Endothelial cell of umbilical vein (primary cell): ENCODE results near the gene FYB1. TPM values are rescaled to one million over a fixed set of nuclear protein-coding genes. Genes with fewer than 3 reads are reported as not detected.

Experiments
- BruUV-seq: library from RNA; stranded (reverse); fragments of 400-500 nt; replicated peaks from 2 replicates; lab custom pipeline; 2021; lab: Mats Ljungman, UMichigan
- CTCF ChIA-PET: fragments of 300-600, 350-600 bp; sonication (Branson Sonifier 250); formaldehyde crosslinking; loops from one replicate; lab custom pipeline; 2021; ENCODE audit warnings: antibody characterized with exemption, inconsistent platforms; lab: Charles Lee
- POLR2A ChIA-PET: fragments of 300-600, 350-600 bp; sonication (Branson Sonifier 250); formaldehyde crosslinking; loops from one replicate; lab custom pipeline; 2021; ENCODE audit warnings: antibody characterized with exemption, inconsistent platforms; lab: Charles Lee
- DNase-seq: peaks from one replicate; pipeline ENCODE4 v3.0.0-alpha.2; 2011; ENCODE audit warnings: low read depth, low spot score
- FAIRE-seq: peaks from 2 replicates; lab custom pipeline; 2011; peaks lifted over from hg19 to GRCh38; lab: Jason Lieb, UNC
- H2AFZ ChIP-seq: 2 replicates; pipeline ENCODE4 v1.6.0; 2012; ENCODE audit warnings: low read depth, low read length, control low read depth, inconsistent platforms
- H3K27ac ChIP-seq: 2 replicates; pipeline ENCODE4 v1.5.1; 2011; ENCODE audit warnings: low read depth, mild to moderate bottlenecking, control low read depth, low read length, moderate library complexity; ENCODE audit not compliant: insufficient read depth
- H3K27me3 ChIP-seq, 2 experiments: 2 replicates each; pipeline versions ENCODE4 v1.6.0 to v1.6.1; 2011; ENCODE audit warnings: low read length in 2 of 2, mixed read lengths in 1 of 2; ENCODE audit not compliant: control insufficient read depth in 2 of 2, insufficient read depth in 2 of 2
- H3K36me3 ChIP-seq, 2 experiments: 2 replicates in 1 of 2; 3 replicates in 1 of 2; pipeline ENCODE4 v1.5.1; 2011; ENCODE audit warnings: low read length in 2 of 2, mild to moderate bottlenecking in 1 of 2, moderate library complexity in 1 of 2; ENCODE audit not compliant: control insufficient read depth in 2 of 2, insufficient read depth in 2 of 2; ENCODE audit errors: extremely low read depth in 1 of 2
- H3K4me1 ChIP-seq: 3 replicates; pipeline ENCODE4 v1.5.1; 2011; ENCODE audit warnings: mild to moderate bottlenecking, low read length; ENCODE audit not compliant: control insufficient read depth, insufficient read depth; ENCODE audit errors: extremely low read depth
- H3K4me2 ChIP-seq: 2 replicates; pipeline ENCODE4 v1.6.1; 2011; ENCODE audit warnings: low read length, control low read depth, mixed read lengths; ENCODE audit not compliant: insufficient read depth
- H3K4me3 ChIP-seq, 3 experiments: fragments of 200-600 bp in 1 of 3; sonication (generic), shearing (Covaris generic) in 1 of 3; replicated peaks in 1 of 3; 2 replicates each; pipeline ENCODE4 v1.5.1; 2011 to 2016; ENCODE audit warnings: control low read depth in 3 of 3, low read length in 3 of 3, mild to moderate bottlenecking in 2 of 3, inconsistent platforms in 1 of 3, low read depth in 1 of 3, moderate library complexity in 1 of 3; ENCODE audit not compliant: insufficient read depth in 1 of 3
- H3K79me2 ChIP-seq: 2 replicates; pipeline ENCODE4 v1.6.0; 2012; ENCODE audit warnings: low read length, inconsistent platforms; ENCODE audit not compliant: control insufficient read depth, insufficient read depth
- H3K9ac ChIP-seq: replicated peaks from 2 replicates; pipeline ENCODE3; 2011; ENCODE audit warnings: low read length, control low read depth; ENCODE audit not compliant: insufficient read depth; ENCODE audit errors: extremely low read depth
- H3K9me1 ChIP-seq: replicated peaks from 3 replicates; pipeline ENCODE4 v1.6.0; 2011; ENCODE audit warnings: mild to moderate bottlenecking, low read length; ENCODE audit not compliant: control insufficient read depth, insufficient read depth; ENCODE audit errors: extremely low read depth
- H3K9me3 ChIP-seq: replicated peaks from 2 replicates; pipeline ENCODE4 v1.5.1; 2012; ENCODE audit warnings: low read length, inconsistent platforms; ENCODE audit not compliant: control insufficient read depth, insufficient read depth
- H4K20me1 ChIP-seq: replicated peaks from 2 replicates; pipeline ENCODE3; 2011; ENCODE audit warnings: mild to moderate bottlenecking, low read length; ENCODE audit not compliant: control insufficient read depth, insufficient read depth; ENCODE audit errors: extremely low read depth
- CTCF ChIP-seq, 2 donors: IDR thresholded peaks; 1 replicate in 1 of 2; 2 replicates in 1 of 2; pipeline ENCODE4 v1.5.1; 2011; ENCODE audit warnings: low read length in 2 of 2, mild to moderate bottlenecking in 2 of 2, moderate library complexity in 2 of 2, control low read depth in 1 of 2, inconsistent platforms in 1 of 2, low read depth in 1 of 2; ENCODE audit not compliant: insufficient read depth in 1 of 2; ENCODE audit errors: extremely low read depth in 1 of 2
- FOS ChIP-seq: IDR thresholded peaks from 2 replicates; pipeline ENCODE4 v1.6.1; 2011; ENCODE audit warnings: mild to moderate bottlenecking, low read length, moderate library complexity, borderline replicate concordance; ENCODE audit not compliant: insufficient read depth
- GATA2 ChIP-seq: IDR thresholded peaks from 2 replicates; pipeline ENCODE4 v1.7.0; 2011; ENCODE audit warnings: low read depth, mild to moderate bottlenecking, moderate library complexity, mixed read lengths, low read length; ENCODE audit not compliant: insufficient read length, insufficient read depth
- MYC ChIP-seq: IDR thresholded peaks from one replicate; pipeline ENCODE4 v1.6.1; 2011; ENCODE audit warnings: mild to moderate bottlenecking, low read depth, low read length
- POLR2AphosphoS5 ChIP-seq: IDR thresholded peaks from 2 replicates; pipeline ENCODE4 v1.6.1; 2012; ENCODE audit warnings: low read depth, mild to moderate bottlenecking, control low read depth, low read length, moderate library complexity; ENCODE audit not compliant: insufficient read depth
- dilution Hi-C: fragments of 300-500 bp; cut with MboI; formaldehyde crosslinking; loops from one replicate; pipeline ENCODE4 v1.15.0; 2019; ENCODE audit warnings: low sequenced_read_pairs; ENCODE audit not compliant: extremely low pct_ligation_motif_present
- intact Hi-C: fragments of 100-400 bp; cut with micrococcal nuclease; formaldehyde crosslinking; loops from one replicate; pipeline ENCODE4 v1.10.0; 2022
- polyA plus RNA-seq, 4 experiments: library from polyadenylated mRNA; depleted of rRNA in 3 of 4; stranded (reverse) in 3 of 4; unstranded in 1 of 4; fragments of >200 nt; gene quantifications; 2 replicates each; pipeline versions ENCODE4 v1.2.1 to v1.2.3, GENCODE V29; 2011 to 2012; ENCODE audit warnings: missing spikeins in 1 of 4
- total RNA-seq: library from RNA; stranded (reverse); gene quantifications from 2 replicates; pipeline ENCODE4 v1.2.3, GENCODE V29; 2021
- TF ChIP-seq, protein P1 (sequence below): IDR thresholded peaks from 2 replicates; pipeline ENCODE4 v1.6.1; 2011; ENCODE audit not compliant: insufficient read depth, insufficient read length

The FYB1 gene
- total and polyA plus RNA-seq, 2 donors (not counting 3 experiments of a cell fraction or from before 2014, with no cell fraction given): 0.44 TPM; not detected in 1

GRCh38 chr5:39192450-39193160, 26.8 kb downstream of the FYB1 start:
- H3K4me3 ChIP-seq: no peak overlapping the region
- POLR2A ChIA-PET: no interaction called here
- intact Hi-C loops (no loop called here), dilution Hi-C loops (no loop called here)
- H3K27me3 ChIP-seq: no peaks in the 10 kb centered on the region
- no peak for FAIRE-seq
- no peaks in the 10 kb centered on the region for H3K4me1 ChIP-seq
- H3K36me3 ChIP-seq: no peaks in the 10 kb centered on the region
- no peak for DNase-seq
- no peaks in the 10 kb centered on the region for H3K79me2 ChIP-seq
- H4K20me1 ChIP-seq: no peaks in the 10 kb centered on the region
- H3K9me3 ChIP-seq: no peaks in the 10 kb centered on the region
- no peak for TF ChIP-seq GATA2
- TF ChIP-seq, protein P1, sequence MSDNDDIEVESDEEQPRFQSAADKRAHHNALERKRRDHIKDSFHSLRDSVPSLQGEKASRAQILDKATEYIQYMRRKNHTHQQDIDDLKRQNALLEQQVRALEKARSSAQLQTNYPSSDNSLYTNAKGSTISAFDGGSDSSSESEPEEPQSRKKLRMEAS: no peak
- TF ChIP-seq FOS: no peak
- TF ChIP-seq POLR2AphosphoS5: no peak
- no peak for TF ChIP-seq CTCF (IDR thresholded peaks at IDR 0.05; ENCODE audit: extremely low read depth in 1 of 2, insufficient read depth in 1 of 2, low read depth in 1 of 2, low read length in 2 of 2)
- no peak for TF ChIP-seq MYC
- no peak overlapping the region for H3K4me2 ChIP-seq
- no peak overlapping the region for H2AFZ ChIP-seq
- H3K9ac ChIP-seq: no peak overlapping the region
- H3K9me1 ChIP-seq: no peaks in the 10 kb centered on the region
- H3K27ac ChIP-seq: no peak overlapping the region
- CTCF ChIA-PET: no interaction called here
- no TSS peak for BruUV-seq
